ENCODE data around the gene LRRC4C.

LRRC4C gene

GRCh38 chr11:40885250-40885954 is 574.0 kb downstream of the LRRC4C start:
- TF ChIP-seq CEBPB (IDR thresholded peaks at IDR 0.05), result no peak
- no peak for TF ChIP-seq NFIC (IDR thresholded peaks at IDR 0.05)
- TF ChIP-seq TEAD4 (IDR thresholded peaks at IDR 0.05), result no peak
- no peak for TF ChIP-seq USF1 (IDR thresholded peaks at IDR 0.05)
- no peak for TF ChIP-seq REST (IDR thresholded peaks at IDR 0.05; ENCODE audit: low read depth)
- no peak for TF ChIP-seq RAD21 (IDR thresholded peaks at IDR 0.05; ENCODE audit: low read depth)
- TF ChIP-seq CREB1 (IDR thresholded peaks at IDR 0.05; ENCODE audit: low read depth), result no peak
- no peak for TF ChIP-seq TCF12 (IDR thresholded peaks at IDR 0.05; ENCODE audit: low read depth)
- TF ChIP-seq YY1 (IDR thresholded peaks at IDR 0.05; ENCODE audit: low read depth), result no peak
- TF ChIP-seq FOXM1 (IDR thresholded peaks at IDR 0.05; ENCODE audit: borderline replicate concordance, low read depth), result no peak
- no peak for TF ChIP-seq EP300 (IDR thresholded peaks at IDR 0.05; ENCODE audit: borderline replicate concordance)
- TF ChIP-seq ZBTB7A (IDR thresholded peaks at IDR 0.05; ENCODE audit: low read depth), result no peak
- TF ChIP-seq EGR1 (IDR thresholded peaks at IDR 0.05), result no peak
- TF ChIP-seq, protein P1, sequence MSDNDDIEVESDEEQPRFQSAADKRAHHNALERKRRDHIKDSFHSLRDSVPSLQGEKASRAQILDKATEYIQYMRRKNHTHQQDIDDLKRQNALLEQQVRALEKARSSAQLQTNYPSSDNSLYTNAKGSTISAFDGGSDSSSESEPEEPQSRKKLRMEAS (IDR thresholded peaks at IDR 0.05), result no peak
- TF ChIP-seq TAF1 (IDR thresholded peaks at IDR 0.05; ENCODE audit: low read depth), result no peak

- TF ChIP-seq TEAD4 (IDR thresholded peaks at IDR 0.05) (no peak), EGR1 (IDR thresholded peaks at IDR 0.05) (no peak), USF1 (IDR thresholded peaks at IDR 0.05) (no peak), YY1 (IDR thresholded peaks at IDR 0.05; ENCODE audit: low read depth) (no peak), CEBPB (IDR thresholded peaks at IDR 0.05) (no peak), ZBTB7A (IDR thresholded peaks at IDR 0.05; ENCODE audit: low read depth) (no peak), RAD21 (IDR thresholded peaks at IDR 0.05; ENCODE audit: low read depth) (no peak), CREB1 (IDR thresholded peaks at IDR 0.05; ENCODE audit: low read depth) (no peak), FOXM1 (IDR thresholded peaks at IDR 0.05; ENCODE audit: borderline replicate concordance, low read depth) (no peak), TCF12 (IDR thresholded peaks at IDR 0.05; ENCODE audit: low read depth) (no peak), NFIC (IDR thresholded peaks at IDR 0.05) (no peak), TAF1 (IDR thresholded peaks at IDR 0.05; ENCODE audit: low read depth) (no peak), EP300 (IDR thresholded peaks at IDR 0.05; ENCODE audit: borderline replicate concordance) (no peak), REST (IDR thresholded peaks at IDR 0.05; ENCODE audit: low read depth) (no peak)
- TF ChIP-seq, protein P1 (IDR thresholded peaks at IDR 0.05), result no peak
Measured at GRCh38 chr11:40882301-40882700, 577.2 kb downstream of the LRRC4C start.

DNA sequence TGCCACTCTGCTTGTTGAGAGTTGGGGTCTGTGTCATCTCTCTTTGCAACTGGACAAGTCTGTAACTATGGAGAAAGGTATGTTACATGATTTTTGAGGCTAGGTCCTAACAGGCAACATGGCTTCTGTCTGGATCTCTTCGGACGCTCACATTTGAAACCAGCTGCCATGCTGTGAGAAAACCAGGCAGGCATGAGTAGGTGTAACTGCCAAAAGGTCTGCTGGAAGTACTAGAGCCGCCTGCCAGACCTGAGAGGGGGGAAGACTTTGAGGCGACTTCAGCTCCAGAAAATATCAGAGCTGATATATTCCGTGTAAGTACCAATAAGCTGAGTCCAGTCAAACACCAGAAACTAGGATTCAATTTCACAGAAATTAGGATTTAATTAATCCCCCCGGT is 579.5 kb downstream of the LRRC4C start:
- TF ChIP-seq EGR1 (IDR thresholded peaks at IDR 0.05), result no peak
- no peak for TF ChIP-seq YY1 (IDR thresholded peaks at IDR 0.05; ENCODE audit: low read depth)
- no peak for TF ChIP-seq FOXM1 (IDR thresholded peaks at IDR 0.05; ENCODE audit: borderline replicate concordance, low read depth)
- TF ChIP-seq, protein P1 (IDR thresholded peaks at IDR 0.05), result no peak

DNA sequence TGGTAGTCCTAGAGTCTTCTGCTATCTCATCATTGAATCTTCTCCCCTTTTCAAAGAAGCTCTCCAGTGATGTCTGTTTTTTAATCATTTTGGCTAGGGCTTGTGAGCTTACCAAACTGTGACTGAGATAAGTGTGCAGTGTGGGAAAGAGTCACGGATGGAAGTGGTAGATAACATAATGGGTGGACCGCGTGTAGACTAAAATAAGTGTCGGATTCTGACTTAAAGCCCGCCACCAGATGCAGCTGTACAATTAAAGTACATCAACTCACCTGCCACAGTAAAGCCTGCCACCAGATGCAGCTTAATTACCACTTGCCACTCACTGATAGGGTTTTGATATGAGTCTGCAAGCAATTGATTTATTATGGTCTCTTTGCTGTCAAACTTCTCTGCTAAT is 581.5 kb downstream of the LRRC4C start:
- TF ChIP-seq, protein P1 (IDR thresholded peaks at IDR 0.05), result no peak
- TF ChIP-seq RAD21 (IDR thresholded peaks at IDR 0.05; ENCODE audit: low read depth) (no peak), TCF12 (IDR thresholded peaks at IDR 0.05; ENCODE audit: low read depth) (no peak), ZBTB7A (IDR thresholded peaks at IDR 0.05; ENCODE audit: low read depth) (no peak), EP300 (IDR thresholded peaks at IDR 0.05; ENCODE audit: borderline replicate concordance) (no peak), FOXM1 (IDR thresholded peaks at IDR 0.05; ENCODE audit: borderline replicate concordance, low read depth) (no peak), TAF1 (IDR thresholded peaks at IDR 0.05; ENCODE audit: low read depth) (no peak), USF1 (IDR thresholded peaks at IDR 0.05) (no peak), NFIC (IDR thresholded peaks at IDR 0.05) (no peak), REST (IDR thresholded peaks at IDR 0.05; ENCODE audit: low read depth) (no peak), CEBPB (IDR thresholded peaks at IDR 0.05) (no peak), TEAD4 (IDR thresholded peaks at IDR 0.05) (no peak), EGR1 (IDR thresholded peaks at IDR 0.05) (no peak), CREB1 (IDR thresholded peaks at IDR 0.05; ENCODE audit: low read depth) (no peak), YY1 (IDR thresholded peaks at IDR 0.05; ENCODE audit: low read depth) (no peak)
